WTC11 (cell line): Measurements from ENCODE around the gene UBE2S. TPM values are rescaled to one million over a fixed set of nuclear protein-coding genes. Genes with fewer than 3 reads are reported as not detected.
"Not testable (repeated sequence)": the region's sequence is repeated elsewhere in the genome, so short reads cannot be mapped to it uniquely, and the experiment has no call there.

ENCODE experiments used
- ATAC-seq: fragments of 200-7000 bp; cut with Tn5 transposase; 2 replicates; pipeline ENCODE4 v1.10.0; 2021; ENCODE audit warnings: mild to moderate bottlenecking, moderate library complexity
- CTCF ChIA-PET: fragments of 300-600 bp; sonication (Branson Sonifier 250); formaldehyde crosslinking; loops from one replicate; lab custom pipeline; 2021; ENCODE audit warnings: antibody characterized with exemption; lab: Charles Lee
- POLR2A ChIA-PET: fragments of 350-600 bp; sonication (Branson Sonifier 250); formaldehyde crosslinking; loops from one replicate; lab custom pipeline; 2021; ENCODE audit warnings: antibody characterized with exemption; lab: Charles Lee
- DNase-seq: peaks from one replicate; pipeline ENCODE4 v3.0.0; 2021; ENCODE audit warnings: low spot score
- H3K27ac Mint-ChIP-seq: 2 replicates; pipeline ENCODE4 v1.8.0; 2021; ENCODE audit warnings: mixed read lengths
- H3K27me3 Mint-ChIP-seq: 2 replicates; pipeline ENCODE4 v1.8.0; 2021; ENCODE audit warnings: low read depth, mild to moderate bottlenecking, moderate library complexity, mixed read lengths
- H3K36me3 Mint-ChIP-seq: 2 replicates; pipeline ENCODE4 v1.8.0; 2021; ENCODE audit warnings: mixed read lengths
- H3K4me1 Mint-ChIP-seq: 2 replicates; pipeline ENCODE4 v1.8.0; 2022; ENCODE audit warnings: mixed read lengths
- H3K4me3 Mint-ChIP-seq: 2 replicates; pipeline ENCODE4 v1.8.0; 2021; ENCODE audit warnings: mild to moderate bottlenecking, moderate library complexity, mixed read lengths
- H3K9me3 Mint-ChIP-seq: 2 replicates; pipeline ENCODE4 v1.8.0; 2021; ENCODE audit warnings: mixed read lengths
- CREB1 ChIP-seq: sonication (generic); formaldehyde crosslinking; IDR thresholded peaks from 2 replicates; pipeline ENCODE4 v1.8.0; 2023; ENCODE audit warnings: mild to moderate bottlenecking, missing genetic modification reagents
- JAZF1 ChIP-seq: fragments of 250-450 bp; sonication (Bioruptor Pico); IDR thresholded peaks from 2 replicates; pipeline ENCODE4 v1.9.0; 2021; ENCODE audit warnings: moderate library complexity, mild to moderate bottlenecking, inconsistent platforms
- KAT7 ChIP-seq: sonication (generic); formaldehyde crosslinking; IDR thresholded peaks from 2 replicates; pipeline ENCODE4 v1.8.1; 2023; ENCODE audit warnings: missing genetic modification reagents, mild to moderate bottlenecking, borderline replicate concordance
- ZMAT4 ChIP-seq: fragments of 250-450 bp; sonication (Bioruptor Pico); IDR thresholded peaks from 2 replicates; pipeline ENCODE4 v1.9.0; 2021; ENCODE audit warnings: mild to moderate bottlenecking
- ZNF121 ChIP-seq: sonication (generic); formaldehyde crosslinking; IDR thresholded peaks from 2 replicates; pipeline ENCODE4 v1.8.0; 2023; ENCODE audit warnings: missing genetic modification reagents
- ZNF138 ChIP-seq: sonication (generic); formaldehyde crosslinking; conservative IDR thresholded peaks from 2 replicates; pipeline ENCODE4 v1.8.1; 2022; ENCODE audit warnings: mild to moderate bottlenecking, moderate library complexity, missing genetic modification reagents
- ZNF512 ChIP-seq: sonication (generic); formaldehyde crosslinking; IDR thresholded peaks from 2 replicates; pipeline ENCODE4 v1.8.1; 2022; ENCODE audit warnings: missing genetic modification reagents, borderline replicate concordance
- total RNA-seq: library from RNA; stranded (reverse); gene quantifications from 3 replicates; pipeline ENCODE4 v1.2.3, GENCODE V29; 2021
- TF ChIP-seq, protein P1 (sequence below): fragments of 250-450 bp; sonication (Bioruptor Pico); IDR thresholded peaks from 2 replicates; pipeline ENCODE4 v1.9.0; 2021; ENCODE audit warnings: mild to moderate bottlenecking, borderline replicate concordance
- TF ChIP-seq, protein P2 (sequence below): fragments of 200-600 bp; IDR thresholded peaks from 2 replicates; pipeline ENCODE4 v1.8.0; 2022; ENCODE audit warnings: antibody characterized with exemption
- TF ChIP-seq, protein P3 (sequence below): sonication (generic); formaldehyde crosslinking; IDR thresholded peaks from 2 replicates; pipeline ENCODE4 v1.8.1; 2022; ENCODE audit warnings: low read depth, missing genetic modification reagents, borderline replicate concordance
- TF ChIP-seq, protein P4 (sequence below): sonication (generic); formaldehyde crosslinking; IDR thresholded peaks from 2 replicates; pipeline ENCODE4 v1.8.1; 2023; ENCODE audit warnings: mild to moderate bottlenecking, missing genetic modification reagents, moderate library complexity

UBE2S gene
- total RNA-seq, 1 experiment from 2014 or later = 442 TPM

DNA sequence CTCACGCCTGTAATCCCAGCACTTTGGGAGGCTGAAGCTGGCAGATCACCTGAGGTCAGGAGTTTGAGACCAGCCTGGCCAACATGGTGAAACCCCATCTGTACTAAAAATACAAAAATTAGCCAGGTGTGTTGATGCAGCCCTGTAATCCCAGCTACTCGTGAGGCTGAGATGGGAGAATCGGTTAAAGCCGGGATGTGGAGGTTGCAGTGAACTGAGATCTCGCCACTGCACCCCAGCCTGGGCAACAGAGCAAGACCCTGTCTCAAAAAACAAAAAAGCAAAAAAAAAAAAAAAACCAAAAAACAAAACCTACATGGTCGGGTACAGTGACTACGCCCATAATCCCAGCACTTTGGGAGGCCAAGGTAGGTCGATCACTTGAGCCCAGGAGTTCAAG is 1.6 kb upstream of the UBE2S start:
- CTCF ChIA-PET = interaction anchor here (0.6 to 2.5 kb wide), 4 partner anchors 9 to 244 kb away, joined by 3 to 11 read pairs (median 4); no protein-coding TSS in a partner anchor

GRCh38 chr19:55408533-55408872 is 915 bp upstream of the UBE2S start:
- POLR2A ChIA-PET = interaction anchor here (0.6 to 1.1 kb wide), 3 partner anchors 11 to 1234 kb away, joined by 3 to 4 read pairs (median 3); partner anchors contain the start of gene TMEM238
- peak overlapping the region; percentile 92 for H3K27ac Mint-ChIP-seq
- peak overlapping the region; percentile 88 for H3K4me3 Mint-ChIP-seq
- TF ChIP-seq, protein P1, sequence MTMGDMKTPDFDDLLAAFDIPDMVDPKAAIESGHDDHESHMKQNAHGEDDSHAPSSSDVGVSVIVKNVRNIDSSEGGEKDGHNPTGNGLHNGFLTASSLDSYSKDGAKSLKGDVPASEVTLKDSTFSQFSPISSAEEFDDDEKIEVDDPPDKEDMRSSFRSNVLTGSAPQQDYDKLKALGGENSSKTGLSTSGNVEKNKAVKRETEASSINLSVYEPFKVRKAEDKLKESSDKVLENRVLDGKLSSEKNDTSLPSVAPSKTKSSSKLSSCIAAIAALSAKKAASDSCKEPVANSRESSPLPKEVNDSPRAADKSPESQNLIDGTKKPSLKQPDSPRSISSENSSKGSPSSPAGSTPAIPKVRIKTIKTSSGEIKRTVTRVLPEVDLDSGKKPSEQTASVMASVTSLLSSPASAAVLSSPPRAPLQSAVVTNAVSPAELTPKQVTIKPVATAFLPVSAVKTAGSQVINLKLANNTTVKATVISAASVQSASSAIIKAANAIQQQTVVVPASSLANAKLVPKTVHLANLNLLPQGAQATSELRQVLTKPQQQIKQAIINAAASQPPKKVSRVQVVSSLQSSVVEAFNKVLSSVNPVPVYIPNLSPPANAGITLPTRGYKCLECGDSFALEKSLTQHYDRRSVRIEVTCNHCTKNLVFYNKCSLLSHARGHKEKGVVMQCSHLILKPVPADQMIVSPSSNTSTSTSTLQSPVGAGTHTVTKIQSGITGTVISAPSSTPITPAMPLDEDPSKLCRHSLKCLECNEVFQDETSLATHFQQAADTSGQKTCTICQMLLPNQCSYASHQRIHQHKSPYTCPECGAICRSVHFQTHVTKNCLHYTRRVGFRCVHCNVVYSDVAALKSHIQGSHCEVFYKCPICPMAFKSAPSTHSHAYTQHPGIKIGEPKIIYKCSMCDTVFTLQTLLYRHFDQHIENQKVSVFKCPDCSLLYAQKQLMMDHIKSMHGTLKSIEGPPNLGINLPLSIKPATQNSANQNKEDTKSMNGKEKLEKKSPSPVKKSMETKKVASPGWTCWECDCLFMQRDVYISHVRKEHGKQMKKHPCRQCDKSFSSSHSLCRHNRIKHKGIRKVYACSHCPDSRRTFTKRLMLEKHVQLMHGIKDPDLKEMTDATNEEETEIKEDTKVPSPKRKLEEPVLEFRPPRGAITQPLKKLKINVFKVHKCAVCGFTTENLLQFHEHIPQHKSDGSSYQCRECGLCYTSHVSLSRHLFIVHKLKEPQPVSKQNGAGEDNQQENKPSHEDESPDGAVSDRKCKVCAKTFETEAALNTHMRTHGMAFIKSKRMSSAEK (CRISPR knock-in tag) = peak; percentile 33; the same call in 1 of the 2 replicates
- no peak for TF ChIP-seq ZMAT4 (CRISPR knock-in tag)
- no peak for ATAC-seq
- no peak for DNase-seq
- CTCF ChIA-PET = interaction anchor here (0.6 to 2.5 kb wide), 4 partner anchors 10 to 245 kb away, joined by 3 to 11 read pairs (median 4); no protein-coding TSS in a partner anchor
- H3K36me3 Mint-ChIP-seq = peaks cover 40% of the 10 kb centered on the region
- H3K27me3 Mint-ChIP-seq = peaks cover 36% of the 10 kb centered on the region
- H3K9me3 Mint-ChIP-seq = peaks cover 22% of the 10 kb centered on the region
- H3K4me1 Mint-ChIP-seq = peaks cover 26% of the 10 kb centered on the region

More for the DNA sequence above, 1.6 kb upstream of the UBE2S start:
- Mint-ChIP-seq H3K9me3 (peaks cover 22% of the 10 kb centered on the region), H3K27me3 (peaks cover 41% of the 10 kb centered on the region), H3K4me1 (peaks cover 22% of the 10 kb centered on the region), H3K36me3 (peaks cover 34% of the 10 kb centered on the region)
- not testable (repeated sequence) for H3K4me3 Mint-ChIP-seq, H3K27ac Mint-ChIP-seq, ATAC-seq, DNase-seq
- POLR2A ChIA-PET = interaction anchor here (0.6 to 1.1 kb wide), 4 partner anchors 11 to 1235 kb away, joined by 3 to 4 read pairs (median 3); partner anchors contain the start of gene TMEM238
- peak; percentile 73 for TF ChIP-seq ZNF121 (CRISPR knock-in tag)

DNA sequence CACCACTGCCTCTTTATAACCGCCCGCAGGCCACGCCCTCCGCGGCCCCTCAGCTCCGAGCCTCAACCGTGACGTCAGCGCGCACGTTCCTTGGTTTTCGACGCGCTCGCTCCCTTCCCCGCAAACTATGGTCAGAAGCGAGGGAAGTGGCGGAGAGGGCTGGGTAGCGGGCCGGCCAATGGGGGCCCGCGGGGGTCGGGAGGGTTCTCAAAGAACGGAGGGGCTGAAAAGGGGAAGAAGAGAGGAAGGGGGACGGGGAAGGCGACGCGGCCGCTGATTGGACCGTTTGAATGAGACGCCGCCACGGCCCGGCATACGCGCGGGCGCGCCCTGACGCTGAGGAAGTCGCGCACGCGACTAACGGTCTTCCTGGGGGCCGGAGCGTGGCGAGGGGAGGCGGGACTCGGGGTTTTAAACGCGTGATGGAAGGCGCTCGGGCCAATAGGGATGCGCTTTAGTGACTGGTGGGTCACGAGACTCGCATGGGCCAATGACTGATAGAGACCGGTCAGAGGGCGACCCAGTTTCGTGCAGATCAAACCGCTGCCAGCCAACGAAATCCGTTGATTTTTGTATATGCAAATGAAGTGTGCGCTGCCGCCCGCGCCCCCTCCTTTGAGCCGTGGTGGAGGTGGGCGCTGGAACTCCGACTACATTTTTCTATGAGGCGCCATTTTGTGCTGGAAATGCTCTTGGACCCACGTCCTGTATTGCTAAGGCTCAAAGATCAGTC is 378 bp upstream of the UBE2S start:
- ATAC-seq = peak; percentile 97
- H3K27ac Mint-ChIP-seq = peak overlapping the region; percentile 92
- DNase-seq = peak; percentile 96
- peaks cover 31% of the 10 kb centered on the region for H3K4me1 Mint-ChIP-seq
- H3K9me3 Mint-ChIP-seq = peaks cover 22% of the 10 kb centered on the region
- peaks cover 36% of the 10 kb centered on the region for H3K27me3 Mint-ChIP-seq
- POLR2A ChIA-PET = interaction anchor here (0.6 to 2.3 kb wide), 13 partner anchors 12 to 251 kb away, joined by 3 to 8 read pairs (median 4); partner anchors contain the start of genes FIZ1, KMT5C and TMEM238
- peaks cover 45% of the 10 kb centered on the region for H3K36me3 Mint-ChIP-seq
- H3K4me3 Mint-ChIP-seq = peak overlapping the region; percentile 88
- CTCF ChIA-PET = interaction anchor here (1.0 to 2.5 kb wide), 4 partner anchors 10 to 247 kb away, joined by 3 to 11 read pairs (median 4); no protein-coding TSS in a partner anchor
- no peak; the same call in 1 of the 2 replicates for TF ChIP-seq KAT7 (CRISPR knock-in tag)
- TF ChIP-seq, protein P2, sequence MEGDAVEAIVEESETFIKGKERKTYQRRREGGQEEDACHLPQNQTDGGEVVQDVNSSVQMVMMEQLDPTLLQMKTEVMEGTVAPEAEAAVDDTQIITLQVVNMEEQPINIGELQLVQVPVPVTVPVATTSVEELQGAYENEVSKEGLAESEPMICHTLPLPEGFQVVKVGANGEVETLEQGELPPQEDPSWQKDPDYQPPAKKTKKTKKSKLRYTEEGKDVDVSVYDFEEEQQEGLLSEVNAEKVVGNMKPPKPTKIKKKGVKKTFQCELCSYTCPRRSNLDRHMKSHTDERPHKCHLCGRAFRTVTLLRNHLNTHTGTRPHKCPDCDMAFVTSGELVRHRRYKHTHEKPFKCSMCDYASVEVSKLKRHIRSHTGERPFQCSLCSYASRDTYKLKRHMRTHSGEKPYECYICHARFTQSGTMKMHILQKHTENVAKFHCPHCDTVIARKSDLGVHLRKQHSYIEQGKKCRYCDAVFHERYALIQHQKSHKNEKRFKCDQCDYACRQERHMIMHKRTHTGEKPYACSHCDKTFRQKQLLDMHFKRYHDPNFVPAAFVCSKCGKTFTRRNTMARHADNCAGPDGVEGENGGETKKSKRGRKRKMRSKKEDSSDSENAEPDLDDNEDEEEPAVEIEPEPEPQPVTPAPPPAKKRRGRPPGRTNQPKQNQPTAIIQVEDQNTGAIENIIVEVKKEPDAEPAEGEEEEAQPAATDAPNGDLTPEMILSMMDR = no peak
- peak; percentile 68; the same call in 1 of the 2 replicates for TF ChIP-seq CREB1 (CRISPR knock-in tag)
- no peak for TF ChIP-seq ZNF138
- TF ChIP-seq ZNF512 (CRISPR knock-in tag) = no peak
- TF ChIP-seq, protein P1 (CRISPR knock-in tag) = no peak
- TF ChIP-seq JAZF1 (CRISPR knock-in tag) = no peak
- TF ChIP-seq, protein P3, sequence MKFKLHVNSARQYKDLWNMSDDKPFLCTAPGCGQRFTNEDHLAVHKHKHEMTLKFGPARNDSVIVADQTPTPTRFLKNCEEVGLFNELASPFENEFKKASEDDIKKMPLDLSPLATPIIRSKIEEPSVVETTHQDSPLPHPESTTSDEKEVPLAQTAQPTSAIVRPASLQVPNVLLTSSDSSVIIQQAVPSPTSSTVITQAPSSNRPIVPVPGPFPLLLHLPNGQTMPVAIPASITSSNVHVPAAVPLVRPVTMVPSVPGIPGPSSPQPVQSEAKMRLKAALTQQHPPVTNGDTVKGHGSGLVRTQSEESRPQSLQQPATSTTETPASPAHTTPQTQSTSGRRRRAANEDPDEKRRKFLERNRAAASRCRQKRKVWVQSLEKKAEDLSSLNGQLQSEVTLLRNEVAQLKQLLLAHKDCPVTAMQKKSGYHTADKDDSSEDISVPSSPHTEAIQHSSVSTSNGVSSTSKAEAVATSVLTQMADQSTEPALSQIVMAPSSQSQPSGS (CRISPR knock-in tag) = peak; percentile 41; the same call in 1 of the 2 replicates
- TF ChIP-seq, protein P4, sequence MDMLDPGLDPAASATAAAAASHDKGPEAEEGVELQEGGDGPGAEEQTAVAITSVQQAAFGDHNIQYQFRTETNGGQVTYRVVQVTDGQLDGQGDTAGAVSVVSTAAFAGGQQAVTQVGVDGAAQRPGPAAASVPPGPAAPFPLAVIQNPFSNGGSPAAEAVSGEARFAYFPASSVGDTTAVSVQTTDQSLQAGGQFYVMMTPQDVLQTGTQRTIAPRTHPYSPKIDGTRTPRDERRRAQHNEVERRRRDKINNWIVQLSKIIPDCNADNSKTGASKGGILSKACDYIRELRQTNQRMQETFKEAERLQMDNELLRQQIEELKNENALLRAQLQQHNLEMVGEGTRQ = peak; percentile 94
